Thyroid gland (tissue), 4 donors: Measurements from ENCODE around the gene RSU1.

Experiments used
- POLR2A ChIP-seq, 2 donors: fragments of 450-650 bp; IDR thresholded peaks; one replicate each; pipeline ENCODE4 v1.6.1; 2017; ENCODE audit warnings: antibody characterized with exemption in 2 of 2, mild to moderate bottlenecking in 2 of 2, moderate library complexity in 1 of 2
- TF ChIP-seq, protein P1 (sequence below), 6 experiments: fragments of 200-600 bp in 3 of 6; fragments of 450-650 bp in 3 of 6; sonication (generic) in 3 of 6; IDR thresholded peaks; one replicate each; pipeline ENCODE4 v1.5.1; 2016 to 2019; ENCODE audit warnings: antibody characterized with exemption in 6 of 6, mild to moderate bottlenecking in 2 of 6, inconsistent platforms in 1 of 6, moderate library complexity in 1 of 6

DNA sequence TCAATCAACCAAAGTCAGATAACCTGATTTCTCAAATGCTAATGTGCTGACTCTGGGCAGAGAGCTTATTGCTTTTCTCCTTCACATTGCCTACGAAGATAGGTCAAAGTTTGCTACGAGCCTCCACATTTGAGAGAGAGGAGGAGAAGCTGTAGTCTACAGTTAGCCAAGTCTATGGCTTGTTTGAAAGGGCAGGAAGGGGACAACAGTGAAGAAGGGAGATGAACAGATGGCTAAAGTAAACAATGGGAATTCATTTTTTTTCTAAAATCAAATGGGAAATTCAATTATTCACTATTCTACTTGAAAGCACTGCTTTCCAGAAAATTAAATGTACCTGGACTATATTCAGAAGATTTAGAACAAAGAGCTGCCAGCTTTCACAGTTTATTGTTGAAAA lies 168.9 kb downstream of the RSU1 start:
- TF ChIP-seq, protein P1, sequence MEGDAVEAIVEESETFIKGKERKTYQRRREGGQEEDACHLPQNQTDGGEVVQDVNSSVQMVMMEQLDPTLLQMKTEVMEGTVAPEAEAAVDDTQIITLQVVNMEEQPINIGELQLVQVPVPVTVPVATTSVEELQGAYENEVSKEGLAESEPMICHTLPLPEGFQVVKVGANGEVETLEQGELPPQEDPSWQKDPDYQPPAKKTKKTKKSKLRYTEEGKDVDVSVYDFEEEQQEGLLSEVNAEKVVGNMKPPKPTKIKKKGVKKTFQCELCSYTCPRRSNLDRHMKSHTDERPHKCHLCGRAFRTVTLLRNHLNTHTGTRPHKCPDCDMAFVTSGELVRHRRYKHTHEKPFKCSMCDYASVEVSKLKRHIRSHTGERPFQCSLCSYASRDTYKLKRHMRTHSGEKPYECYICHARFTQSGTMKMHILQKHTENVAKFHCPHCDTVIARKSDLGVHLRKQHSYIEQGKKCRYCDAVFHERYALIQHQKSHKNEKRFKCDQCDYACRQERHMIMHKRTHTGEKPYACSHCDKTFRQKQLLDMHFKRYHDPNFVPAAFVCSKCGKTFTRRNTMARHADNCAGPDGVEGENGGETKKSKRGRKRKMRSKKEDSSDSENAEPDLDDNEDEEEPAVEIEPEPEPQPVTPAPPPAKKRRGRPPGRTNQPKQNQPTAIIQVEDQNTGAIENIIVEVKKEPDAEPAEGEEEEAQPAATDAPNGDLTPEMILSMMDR (IDR thresholded peaks at IDR 0.05), result no peak
- no peak for TF ChIP-seq POLR2A (IDR thresholded peaks at IDR 0.05)
